Right lobe of liver (tissue), 4 donors: ENCODE data around the gene F13A1.

ENCODE experiments used
- POLR2A ChIP-seq: fragments of 450-650 bp; IDR thresholded peaks from one replicate; pipeline ENCODE4 v1.6.1; 2017; ENCODE audit warnings: antibody characterized with exemption, mild to moderate bottlenecking
- TF ChIP-seq, protein P1 (sequence below), 4 donors: fragments of 200-600 bp in 3 of 4; fragments of 450-650 bp in 1 of 4; IDR thresholded peaks; one replicate each; pipeline versions ENCODE4 v1.5.1 to v1.8.0; 2016 to 2022; ENCODE audit warnings: antibody characterized with exemption in 4 of 4, mild to moderate bottlenecking in 2 of 4
- donor health status: DM: no; HTN: no; CAD: no.
- donor health status: DM: no; HTN: no; CAD: no.
- donor health status: DM: no; HTN: yes; CAD: no.

DNA sequence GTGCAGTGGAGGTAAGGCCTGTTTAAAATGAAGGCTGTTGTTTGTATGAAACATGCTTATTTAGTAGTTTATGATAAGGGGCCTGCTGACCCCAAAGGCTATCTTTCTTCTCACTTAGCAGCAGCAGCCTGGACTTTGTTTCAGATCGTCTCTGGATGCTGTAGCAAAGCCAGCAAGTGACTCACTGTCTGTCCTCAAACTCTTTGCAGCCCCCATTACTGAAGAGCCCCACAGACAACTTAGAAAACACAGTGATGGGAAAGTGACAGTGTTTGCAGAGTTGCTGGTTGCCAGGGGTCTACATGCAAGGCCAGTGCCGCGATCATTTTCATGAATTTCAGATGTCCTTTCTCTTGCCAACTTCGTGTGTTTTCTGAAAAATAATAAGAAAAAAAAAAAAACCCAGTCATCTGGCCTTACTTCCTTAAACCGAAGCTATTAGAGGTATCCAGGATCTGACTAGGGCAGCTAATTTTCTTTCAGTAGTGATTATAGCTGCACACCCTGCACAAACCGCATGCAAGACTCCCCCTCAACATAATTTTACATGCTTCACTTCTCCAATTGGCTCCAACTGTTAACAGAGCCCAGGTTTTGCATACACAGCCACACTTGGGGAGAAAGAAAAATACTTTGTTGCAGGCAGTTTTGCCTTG lies 11.6 kb upstream of the F13A1 start:
- TF ChIP-seq, protein P1, sequence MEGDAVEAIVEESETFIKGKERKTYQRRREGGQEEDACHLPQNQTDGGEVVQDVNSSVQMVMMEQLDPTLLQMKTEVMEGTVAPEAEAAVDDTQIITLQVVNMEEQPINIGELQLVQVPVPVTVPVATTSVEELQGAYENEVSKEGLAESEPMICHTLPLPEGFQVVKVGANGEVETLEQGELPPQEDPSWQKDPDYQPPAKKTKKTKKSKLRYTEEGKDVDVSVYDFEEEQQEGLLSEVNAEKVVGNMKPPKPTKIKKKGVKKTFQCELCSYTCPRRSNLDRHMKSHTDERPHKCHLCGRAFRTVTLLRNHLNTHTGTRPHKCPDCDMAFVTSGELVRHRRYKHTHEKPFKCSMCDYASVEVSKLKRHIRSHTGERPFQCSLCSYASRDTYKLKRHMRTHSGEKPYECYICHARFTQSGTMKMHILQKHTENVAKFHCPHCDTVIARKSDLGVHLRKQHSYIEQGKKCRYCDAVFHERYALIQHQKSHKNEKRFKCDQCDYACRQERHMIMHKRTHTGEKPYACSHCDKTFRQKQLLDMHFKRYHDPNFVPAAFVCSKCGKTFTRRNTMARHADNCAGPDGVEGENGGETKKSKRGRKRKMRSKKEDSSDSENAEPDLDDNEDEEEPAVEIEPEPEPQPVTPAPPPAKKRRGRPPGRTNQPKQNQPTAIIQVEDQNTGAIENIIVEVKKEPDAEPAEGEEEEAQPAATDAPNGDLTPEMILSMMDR (IDR thresholded peaks at IDR 0.05), result no peak
- TF ChIP-seq POLR2A, result no peak
